Osteocyte (in vitro differentiated cells): ENCODE data around the gene TCEAL4. TPM values are rescaled to one million over a fixed set of nuclear protein-coding genes. Genes with fewer than 3 reads are reported as not detected.
A peak's percentile ranks its signal among the peaks of the same experiment; 100 is the strongest.

ENCODE experiments used
- DNase-seq: peaks from one replicate; pipeline ENCODE4 v3.0.0; 2021; ENCODE audit warnings: mixed read lengths; ENCODE audit not compliant: unreplicated experiment; ENCODE audit errors: extremely low spot score
- H3K27ac Mint-ChIP-seq: one replicate; pipeline ENCODE4 v1.8.0; 2021; ENCODE audit warnings: mild to moderate bottlenecking, mixed read lengths; ENCODE audit not compliant: unreplicated experiment
- H3K27me3 Mint-ChIP-seq: one replicate; pipeline ENCODE4 v1.8.0; 2021; ENCODE audit warnings: mixed read lengths; ENCODE audit not compliant: unreplicated experiment
- H3K36me3 Mint-ChIP-seq: one replicate; pipeline ENCODE4 v1.8.0; 2021; ENCODE audit warnings: mixed read lengths; ENCODE audit not compliant: unreplicated experiment
- H3K4me1 Mint-ChIP-seq: one replicate; pipeline ENCODE4 v1.8.0; 2021; ENCODE audit warnings: mixed read lengths; ENCODE audit not compliant: unreplicated experiment
- H3K4me3 Mint-ChIP-seq: one replicate; pipeline ENCODE4 v1.8.0; 2021; ENCODE audit warnings: mild to moderate bottlenecking, moderate library complexity, mixed read lengths; ENCODE audit not compliant: unreplicated experiment
- H3K9me3 Mint-ChIP-seq: one replicate; pipeline ENCODE4 v1.8.0; 2021; ENCODE audit warnings: mixed read lengths; ENCODE audit not compliant: unreplicated experiment
- total RNA-seq: library from RNA; stranded (reverse); gene quantifications from 2 replicates; pipeline ENCODE4 v1.2.1, GENCODE V29; 2021
- TF ChIP-seq, protein P1 (sequence below): fragments of 200-600 bp; sonication (generic); IDR thresholded peaks from 2 replicates; pipeline ENCODE4 v1.5.0; 2021; ENCODE audit warnings: antibody characterized with exemption, mild to moderate bottlenecking, moderate library complexity

The TCEAL4 gene
- total RNA-seq, 1 donor from 2014 or later = 96.4 TPM

DNA sequence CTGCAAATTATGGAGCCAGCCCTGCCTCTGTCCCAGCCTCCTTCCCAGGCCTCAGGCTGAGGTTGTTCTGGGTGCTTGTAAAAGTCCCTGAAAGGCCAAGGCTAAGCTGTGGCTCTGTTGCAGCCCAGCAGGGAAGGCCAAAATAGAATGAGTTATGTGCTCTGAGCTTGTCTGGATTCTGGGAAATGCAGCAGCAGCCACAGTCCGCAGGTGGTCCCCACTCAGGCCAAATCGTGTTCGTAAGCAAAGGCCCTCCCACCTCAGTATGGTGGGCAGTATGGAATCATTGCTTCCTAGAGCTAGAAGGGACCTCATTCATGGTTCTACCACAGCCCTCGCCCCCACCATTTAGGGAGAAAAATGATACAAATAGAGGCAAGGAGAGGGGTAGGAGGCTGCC is 38.8 kb downstream of the TCEAL4 start:
- DNase-seq = no peak
- Mint-ChIP-seq H3K9me3 (peaks cover 13% of the 10 kb centered on the region), H3K4me3 (no peak overlapping the region), H3K27me3 (no peaks in the 10 kb centered on the region), H3K36me3 (no peaks in the 10 kb centered on the region), H3K4me1 (peaks cover 12% of the 10 kb centered on the region), H3K27ac (peak overlapping the region; percentile 69)
- TF ChIP-seq, protein P1, sequence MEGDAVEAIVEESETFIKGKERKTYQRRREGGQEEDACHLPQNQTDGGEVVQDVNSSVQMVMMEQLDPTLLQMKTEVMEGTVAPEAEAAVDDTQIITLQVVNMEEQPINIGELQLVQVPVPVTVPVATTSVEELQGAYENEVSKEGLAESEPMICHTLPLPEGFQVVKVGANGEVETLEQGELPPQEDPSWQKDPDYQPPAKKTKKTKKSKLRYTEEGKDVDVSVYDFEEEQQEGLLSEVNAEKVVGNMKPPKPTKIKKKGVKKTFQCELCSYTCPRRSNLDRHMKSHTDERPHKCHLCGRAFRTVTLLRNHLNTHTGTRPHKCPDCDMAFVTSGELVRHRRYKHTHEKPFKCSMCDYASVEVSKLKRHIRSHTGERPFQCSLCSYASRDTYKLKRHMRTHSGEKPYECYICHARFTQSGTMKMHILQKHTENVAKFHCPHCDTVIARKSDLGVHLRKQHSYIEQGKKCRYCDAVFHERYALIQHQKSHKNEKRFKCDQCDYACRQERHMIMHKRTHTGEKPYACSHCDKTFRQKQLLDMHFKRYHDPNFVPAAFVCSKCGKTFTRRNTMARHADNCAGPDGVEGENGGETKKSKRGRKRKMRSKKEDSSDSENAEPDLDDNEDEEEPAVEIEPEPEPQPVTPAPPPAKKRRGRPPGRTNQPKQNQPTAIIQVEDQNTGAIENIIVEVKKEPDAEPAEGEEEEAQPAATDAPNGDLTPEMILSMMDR = no peak

DNA sequence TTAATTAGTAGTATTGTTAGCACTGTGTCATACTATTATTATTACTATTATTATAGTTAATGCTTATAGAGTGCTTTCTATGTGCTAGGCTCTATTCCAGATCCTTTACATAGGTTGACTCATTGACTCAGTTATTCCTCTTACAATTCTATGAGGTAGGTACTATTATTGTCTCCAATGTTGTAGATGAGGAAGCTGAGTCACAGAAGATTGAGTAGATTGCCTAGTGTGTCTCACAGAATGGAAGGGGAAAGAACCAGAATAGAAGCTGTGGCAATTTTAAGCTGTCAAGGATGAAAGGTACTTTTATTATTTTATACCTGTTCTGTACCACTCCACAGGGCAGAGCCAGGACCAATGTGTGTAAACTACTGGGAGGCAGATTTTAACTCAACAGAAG is 41.5 kb downstream of the TCEAL4 start:
- no peak for DNase-seq
- TF ChIP-seq, protein P1 = no peak
- H3K9me3 Mint-ChIP-seq = no peaks in the 10 kb centered on the region
- no peaks in the 10 kb centered on the region for H3K27me3 Mint-ChIP-seq
- H3K36me3 Mint-ChIP-seq = no peaks in the 10 kb centered on the region
- no peak overlapping the region for H3K4me3 Mint-ChIP-seq
- H3K27ac Mint-ChIP-seq = no peak overlapping the region
- H3K4me1 Mint-ChIP-seq = peaks cover 14% of the 10 kb centered on the region

DNA sequence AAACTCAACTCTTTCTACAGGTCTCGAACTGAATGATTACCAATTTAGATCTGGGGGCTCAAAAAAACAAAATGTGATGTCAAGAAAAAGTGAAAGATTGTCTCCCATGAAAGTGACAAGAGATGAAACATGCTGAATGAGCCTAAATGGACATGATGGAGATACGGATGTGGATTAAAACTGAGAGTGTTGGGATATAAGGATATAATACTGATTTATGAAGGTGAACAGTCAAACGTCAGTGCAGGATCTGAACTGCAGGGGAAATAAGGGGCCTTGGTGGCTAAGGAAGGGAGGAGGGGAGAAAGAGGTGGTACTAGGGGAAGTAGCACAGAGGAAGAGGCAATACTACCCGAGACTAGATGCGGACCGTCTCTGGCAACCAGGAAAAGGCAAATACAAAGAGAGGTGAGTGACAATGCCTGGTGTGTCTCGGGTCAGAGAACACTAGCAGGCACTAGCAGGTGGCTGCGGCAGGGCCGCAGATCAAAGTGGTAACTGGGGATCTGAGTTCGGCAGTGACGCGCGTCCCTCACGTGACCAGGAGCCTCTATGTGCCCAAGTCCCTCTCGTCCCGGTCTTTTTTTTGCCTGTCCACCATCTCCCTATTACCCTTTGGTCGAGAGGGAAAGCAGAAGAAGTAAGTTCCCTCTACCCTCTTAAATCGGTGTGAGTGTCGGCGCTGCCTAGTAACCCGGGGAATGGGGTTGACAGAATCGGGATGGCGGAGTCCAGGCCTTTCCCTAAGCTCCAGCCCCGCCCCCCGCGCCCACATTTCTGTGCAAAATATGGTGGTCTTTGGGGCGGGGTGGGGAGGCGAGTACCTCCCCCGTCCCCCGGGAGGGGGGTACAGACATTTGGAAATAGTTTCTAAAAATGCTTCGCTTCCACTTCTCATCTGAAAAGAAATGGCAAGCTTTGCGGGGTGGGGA is 43.3 kb downstream of the TCEAL4 start, which contains the start of gene TCEAL1:
Gene TCEAL1, plus strand, starts transcription at position 590 of the 932 bp plus-strand sequence. CDS start 942 bp downstream, outside the sequence.
- Mint-ChIP-seq H3K36me3 (no peaks in the 10 kb centered on the region), H3K27ac (peak within 1 kb of the TSS; percentile 88), H3K4me3 (peak within 1 kb of the TSS; percentile 79), H3K4me1 (peaks cover 12% of the 10 kb centered on the region), H3K27me3 (no peaks in the 10 kb centered on the region), H3K9me3 (no peaks in the 10 kb centered on the region)
- no peak for DNase-seq
- TF ChIP-seq, protein P1 = no peak

DNA sequence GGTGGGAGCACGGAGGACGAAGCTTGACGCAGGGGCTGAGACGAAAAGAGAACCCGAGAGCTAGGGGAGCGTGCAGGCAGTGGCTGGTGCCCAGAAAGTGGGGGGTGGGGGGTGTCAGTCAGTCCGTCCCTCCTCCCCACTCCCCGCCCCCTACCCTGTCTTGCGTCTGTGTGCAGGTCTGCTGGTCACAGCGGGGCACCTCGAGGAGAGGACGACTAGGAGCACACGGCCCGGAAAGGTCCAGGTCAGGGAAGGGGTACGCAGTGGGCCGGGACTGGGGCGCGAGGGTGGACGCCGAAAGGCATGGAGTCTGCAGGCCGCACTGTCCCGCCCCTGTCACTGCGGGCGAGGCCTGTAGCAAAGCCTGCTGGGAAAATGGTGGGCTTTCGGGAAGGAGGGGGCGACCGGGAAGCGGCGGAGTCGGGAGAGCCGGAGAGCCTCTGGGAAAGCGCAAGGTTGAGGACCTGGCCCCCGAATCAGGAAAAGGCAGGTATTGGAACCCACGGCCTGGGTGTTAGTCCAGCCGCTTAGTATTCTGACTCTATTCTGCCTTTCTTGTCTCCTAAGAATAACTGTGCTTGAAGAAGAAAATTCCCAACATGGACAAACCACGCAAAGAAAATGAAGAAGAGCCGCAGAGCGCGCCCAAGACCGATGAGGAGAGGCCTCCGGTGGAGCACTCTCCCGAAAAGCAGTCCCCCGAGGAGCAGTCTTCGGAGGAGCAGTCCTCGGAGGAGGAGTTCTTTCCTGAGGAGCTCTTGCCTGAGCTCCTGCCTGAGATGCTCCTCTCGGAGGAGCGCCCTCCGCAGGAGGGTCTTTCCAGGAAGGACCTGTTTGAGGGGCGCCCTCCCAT is 44.2 kb downstream of the TCEAL4 start:
- no peak for DNase-seq

More for the DNA sequence above, 44.2 kb downstream of the TCEAL4 start:
- Mint-ChIP-seq H3K9me3 (no peaks in the 10 kb centered on the region), H3K36me3 (no peaks in the 10 kb centered on the region), H3K27me3 (no peaks in the 10 kb centered on the region), H3K4me3 (peak overlapping the region; percentile 79), H3K4me1 (peaks cover 7% of the 10 kb centered on the region), H3K27ac (peak overlapping the region; percentile 88)
- TF ChIP-seq, protein P1 = peak; percentile 66
